G401.6 (cell line): ENCODE results near the gene ELAPOR1.
"Not testable (repeated sequence)": the region's sequence is repeated elsewhere in the genome, so short reads cannot be mapped to it uniquely, and the experiment has no call there.

Experiments
- FAIRE-seq: peaks from 2 replicates; lab custom pipeline; 2012; peaks lifted over from hg19 to GRCh38; lab: Jason Lieb, UNC

Gene ELAPOR1

DNA sequence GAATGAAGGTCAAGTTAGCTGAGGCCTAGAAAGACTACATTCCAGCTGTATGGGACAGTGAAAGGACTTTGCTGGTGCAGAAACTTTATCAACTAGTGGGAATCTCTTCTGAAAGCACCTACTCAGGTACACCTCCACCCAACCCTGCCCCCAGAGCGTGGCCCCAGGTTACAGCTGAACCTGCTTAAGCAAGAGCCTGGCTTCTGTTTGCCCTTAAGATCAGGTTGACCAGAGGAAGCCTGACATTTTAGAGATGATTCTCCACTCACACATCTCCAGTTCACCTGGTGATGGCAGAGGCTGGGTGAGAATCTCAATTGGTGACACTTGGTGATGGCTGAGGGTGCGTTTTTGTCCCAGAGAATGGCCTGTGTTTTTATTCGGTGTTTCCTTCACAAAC lies 24.0 kb downstream of the ELAPOR1 start:
- FAIRE-seq, result no peak

DNA sequence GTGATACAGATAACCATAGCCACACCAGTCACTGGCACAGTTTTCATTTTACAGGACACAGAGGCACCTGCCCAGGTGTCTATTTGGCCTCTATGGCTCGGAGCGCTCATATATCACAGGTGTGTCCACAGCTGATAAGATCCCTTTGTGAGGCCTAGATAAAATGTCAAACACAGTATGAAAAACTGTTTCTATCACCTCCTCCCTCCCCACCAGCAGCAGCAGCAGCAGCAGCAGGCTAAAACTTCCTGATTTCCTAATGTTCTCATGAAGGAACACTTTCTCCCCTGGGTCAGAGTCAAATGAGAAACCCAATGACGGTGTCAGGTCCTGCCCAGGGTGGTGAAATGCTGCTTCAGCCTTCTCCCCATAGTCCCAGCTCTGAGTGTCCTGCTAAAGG lies 24.4 kb downstream of the ELAPOR1 start:
- no peak for FAIRE-seq

DNA sequence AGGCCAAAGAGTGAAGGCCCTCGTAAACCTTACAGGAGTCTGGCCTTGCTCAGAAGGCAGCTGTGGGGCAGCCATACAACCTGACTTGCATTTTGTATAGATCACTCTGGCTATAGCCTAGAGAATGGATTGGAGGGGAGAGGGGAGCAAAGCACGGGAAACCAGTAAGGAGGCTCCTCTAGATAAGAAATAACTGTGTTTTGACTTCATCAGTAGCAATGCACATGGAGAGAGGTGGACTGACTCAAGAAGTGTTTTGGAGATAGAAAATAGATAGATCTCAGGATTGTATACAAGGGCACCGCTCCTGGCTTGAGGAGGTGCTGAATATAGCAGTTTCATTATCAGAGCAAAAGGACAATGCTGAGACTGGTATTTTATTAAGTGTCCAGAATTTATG lies 26.5 kb downstream of the ELAPOR1 start:
- FAIRE-seq, result no peak

DNA sequence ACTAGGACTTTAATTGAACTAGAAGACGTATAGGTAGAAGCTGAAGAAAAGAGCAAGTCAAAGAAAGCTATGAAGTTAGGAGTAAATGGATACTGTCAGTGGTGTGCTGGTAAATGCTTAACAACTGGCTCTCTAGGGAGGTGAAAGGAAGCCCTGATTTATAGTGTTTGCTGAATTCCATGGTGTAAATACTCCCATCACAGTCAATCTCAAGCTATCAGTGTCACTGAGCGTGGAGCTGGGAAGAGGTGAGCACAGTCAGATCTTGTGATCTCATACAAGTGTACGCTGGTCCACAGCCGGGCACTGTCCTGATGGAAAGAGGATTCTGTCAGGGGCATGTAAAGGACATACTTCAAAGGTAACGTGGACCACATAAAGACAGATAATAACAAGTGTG lies 28.3 kb downstream of the ELAPOR1 start:
- no peak for FAIRE-seq

DNA sequence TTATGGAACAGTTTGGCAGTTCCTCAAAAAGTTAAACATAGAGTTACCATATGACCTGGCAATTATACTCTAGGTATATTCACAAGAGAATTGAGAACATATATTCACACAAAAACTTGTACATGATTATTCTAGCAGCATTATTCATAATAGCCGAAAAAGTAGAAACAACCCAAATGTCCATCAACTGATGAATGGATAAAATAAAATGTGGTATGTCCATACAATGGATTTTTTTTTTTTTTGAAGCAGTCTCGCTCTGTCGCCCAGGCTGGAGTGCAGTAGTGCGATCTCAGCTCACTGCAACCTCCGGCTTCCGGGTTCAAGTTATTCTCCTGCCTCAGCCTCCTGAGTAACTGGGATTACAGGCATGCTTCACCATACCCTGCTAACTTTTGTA lies 28.8 kb downstream of the ELAPOR1 start:
- not testable (repeated sequence) for FAIRE-seq

DNA sequence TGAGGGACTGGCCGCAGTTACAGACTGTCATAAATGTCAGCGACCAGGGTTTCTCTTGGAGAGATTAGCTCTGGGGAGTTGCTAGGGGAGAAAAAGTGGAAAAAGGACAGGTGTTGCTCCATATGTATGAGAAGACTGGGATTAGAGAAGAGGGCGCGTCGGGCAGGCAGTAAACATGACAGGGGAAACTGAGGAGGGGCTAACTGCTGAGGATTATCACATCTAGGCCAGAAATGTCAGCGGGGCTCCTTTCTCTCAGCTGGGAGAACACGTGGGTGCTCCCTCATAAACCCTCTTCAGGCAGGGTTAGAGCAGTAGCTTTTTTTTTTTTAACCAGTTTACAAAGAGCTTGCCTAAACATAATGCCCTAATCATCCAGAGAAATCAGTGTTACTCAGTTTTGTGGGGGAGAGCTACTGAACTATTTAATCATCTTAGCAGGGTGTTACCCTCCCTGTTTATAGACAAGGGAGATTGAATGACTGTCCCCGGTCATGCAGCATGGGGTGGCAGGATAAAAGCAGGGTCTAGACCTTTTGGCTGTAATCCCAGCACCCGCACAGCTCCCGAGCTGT lies 35.2 kb downstream of the ELAPOR1 start:
- FAIRE-seq, result no peak

DNA sequence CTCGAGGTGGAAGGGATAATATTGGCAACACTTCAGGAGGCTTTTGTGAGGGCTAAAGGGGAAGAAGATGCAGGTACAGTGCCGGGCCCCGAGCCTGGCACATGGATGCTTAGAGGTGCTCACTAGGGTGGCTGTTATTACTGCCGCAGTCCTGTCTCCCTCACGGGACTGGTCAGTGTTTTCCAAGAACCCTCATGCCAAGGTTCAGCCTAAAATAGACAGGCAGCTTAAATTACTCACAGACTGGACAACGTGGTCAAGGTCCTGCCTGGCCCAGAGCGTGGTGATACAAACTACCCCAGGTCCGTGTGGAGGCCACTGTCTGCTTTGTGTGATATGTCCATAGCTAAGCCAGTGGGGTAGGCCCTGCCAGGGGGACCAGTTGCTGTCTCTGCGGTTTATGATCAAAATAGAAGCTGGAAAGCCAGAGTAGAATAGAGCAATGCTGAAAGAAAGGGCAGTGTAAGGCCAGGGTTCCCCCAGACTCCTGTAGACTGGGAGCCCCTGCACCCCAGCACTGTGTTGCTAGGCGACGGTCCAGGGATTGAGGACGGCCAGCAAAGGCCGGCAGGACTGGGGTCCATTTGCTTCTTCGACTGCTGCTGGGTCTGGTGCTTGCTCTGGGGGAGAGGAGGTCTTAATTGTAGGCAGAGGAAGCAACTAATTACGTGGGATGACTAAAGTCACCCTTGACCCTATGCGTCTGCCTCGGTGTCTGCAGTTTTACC lies 36.1 kb downstream of the ELAPOR1 start:
- no peak for FAIRE-seq

DNA sequence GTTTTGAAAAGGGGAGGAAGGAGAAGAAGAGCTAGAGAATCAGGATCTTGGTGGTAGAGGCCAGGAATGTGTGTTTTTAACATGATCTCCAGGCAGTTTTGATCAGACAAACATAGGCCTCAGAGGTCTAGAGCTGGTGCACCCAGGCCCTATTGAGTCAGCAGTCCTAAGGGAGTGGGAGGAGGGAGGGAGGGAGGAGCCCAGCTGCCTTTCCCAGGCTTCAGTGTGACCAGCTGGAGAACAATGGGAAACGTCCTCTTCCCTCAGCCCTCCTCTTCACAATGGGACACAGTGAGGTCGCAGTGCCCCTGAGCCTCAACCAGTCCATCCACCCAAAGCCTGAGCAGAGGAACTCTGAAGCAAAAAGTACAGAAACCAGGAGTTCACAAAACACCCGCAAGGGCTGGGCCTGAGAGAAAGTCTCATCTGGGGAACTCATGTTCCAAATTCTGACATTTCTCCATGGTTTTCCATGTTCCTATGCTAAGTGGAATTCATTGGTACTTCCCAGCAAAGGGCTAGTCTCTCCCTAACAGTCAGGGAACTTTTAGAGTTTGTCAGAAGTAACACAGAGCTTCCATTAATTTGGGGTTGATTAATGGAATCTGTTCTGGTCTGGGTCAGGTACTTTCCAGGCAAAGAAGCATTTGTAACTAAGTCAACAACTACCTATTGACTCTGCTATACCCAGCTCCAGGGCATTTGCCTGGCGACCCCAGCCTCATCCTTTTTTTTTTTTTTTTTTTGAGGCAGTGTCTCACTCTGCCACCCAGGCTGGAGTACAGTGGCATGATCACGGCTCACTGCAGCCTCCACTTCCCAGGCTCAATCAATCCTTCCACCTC lies 37.5 kb downstream of the ELAPOR1 start:
- no peak for FAIRE-seq

DNA sequence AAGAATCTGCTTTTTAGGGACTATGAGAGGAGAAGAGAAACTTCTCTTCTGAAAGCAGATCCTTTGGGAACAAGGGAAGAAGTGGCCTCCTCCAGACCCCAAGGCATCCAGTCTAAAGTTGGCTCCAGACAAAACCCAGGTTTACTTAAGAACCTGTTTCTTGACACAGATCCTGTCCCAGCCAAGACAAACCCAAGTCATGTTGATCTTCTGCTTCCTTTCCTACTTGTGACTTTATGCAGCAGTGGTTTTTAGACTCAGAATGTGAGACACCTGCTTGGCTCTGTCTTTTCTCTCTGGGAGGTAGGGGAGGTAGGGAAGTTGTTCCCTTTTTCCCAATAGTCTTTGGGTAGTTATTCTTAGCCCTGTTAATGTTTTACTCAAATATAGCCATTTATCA lies 38.3 kb downstream of the ELAPOR1 start:
- FAIRE-seq, result no peak

DNA sequence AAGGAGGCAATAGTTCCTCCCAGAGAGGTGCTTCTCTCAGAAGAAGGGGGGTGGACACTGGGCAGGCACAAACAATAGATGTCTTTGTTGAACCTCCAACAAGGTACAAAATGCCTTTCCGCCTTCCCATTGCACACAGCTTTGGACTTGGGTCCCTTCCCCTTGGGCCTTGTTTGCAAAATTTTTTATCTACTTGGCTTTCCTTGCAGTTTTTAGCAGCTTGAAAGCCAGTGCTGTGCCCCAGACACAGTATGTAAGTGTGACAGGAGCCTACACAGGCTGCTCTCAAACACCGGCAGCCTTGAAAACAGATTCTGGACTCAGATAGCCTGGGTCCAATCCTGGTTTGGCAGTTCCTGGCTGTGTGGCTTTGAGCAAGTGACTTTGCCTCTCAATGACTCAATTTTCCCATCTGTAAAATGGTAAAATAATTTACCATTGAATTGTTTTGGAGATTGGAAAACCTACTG lies 43.0 kb downstream of the ELAPOR1 start:
- no peak for FAIRE-seq

DNA sequence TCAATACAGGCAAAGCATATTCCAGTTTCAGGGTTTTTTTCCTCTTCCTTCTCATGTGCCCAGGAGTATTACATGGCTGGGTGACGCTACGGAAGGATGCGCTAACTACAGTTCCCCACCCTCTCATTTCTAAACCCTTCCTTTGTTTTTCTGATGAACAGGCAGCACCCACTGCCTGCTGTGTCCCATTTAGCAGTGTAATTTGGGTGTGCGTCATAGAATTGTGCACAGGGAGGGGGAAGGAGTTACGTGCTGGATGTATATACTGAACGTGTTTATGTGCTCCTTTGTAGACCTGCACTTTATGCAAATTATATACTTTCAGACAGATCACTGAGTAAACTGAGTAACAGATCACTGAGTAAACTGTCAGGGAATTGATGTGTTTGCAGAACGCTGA lies 44.5 kb downstream of the ELAPOR1 start:
- FAIRE-seq, result no peak

DNA sequence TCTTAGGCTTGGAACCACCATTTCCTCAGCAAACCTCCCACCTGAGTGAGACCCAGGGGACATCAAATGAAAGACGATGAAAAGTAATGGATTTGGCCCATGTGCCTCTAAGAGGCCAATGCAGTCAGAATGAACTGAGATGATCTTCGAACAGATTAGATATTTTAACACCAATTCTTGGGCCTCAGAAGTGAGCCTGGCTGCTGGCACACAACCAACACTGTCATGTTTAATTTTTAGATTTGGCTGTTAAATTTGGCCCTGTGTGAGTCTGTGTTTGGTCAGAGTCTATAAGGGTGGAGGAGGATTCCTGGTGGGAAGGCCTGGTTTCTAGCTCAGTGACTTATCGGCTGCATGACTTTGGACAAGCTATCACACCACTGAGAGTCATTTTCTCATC lies 45.4 kb downstream of the ELAPOR1 start:
- FAIRE-seq, result no peak

DNA sequence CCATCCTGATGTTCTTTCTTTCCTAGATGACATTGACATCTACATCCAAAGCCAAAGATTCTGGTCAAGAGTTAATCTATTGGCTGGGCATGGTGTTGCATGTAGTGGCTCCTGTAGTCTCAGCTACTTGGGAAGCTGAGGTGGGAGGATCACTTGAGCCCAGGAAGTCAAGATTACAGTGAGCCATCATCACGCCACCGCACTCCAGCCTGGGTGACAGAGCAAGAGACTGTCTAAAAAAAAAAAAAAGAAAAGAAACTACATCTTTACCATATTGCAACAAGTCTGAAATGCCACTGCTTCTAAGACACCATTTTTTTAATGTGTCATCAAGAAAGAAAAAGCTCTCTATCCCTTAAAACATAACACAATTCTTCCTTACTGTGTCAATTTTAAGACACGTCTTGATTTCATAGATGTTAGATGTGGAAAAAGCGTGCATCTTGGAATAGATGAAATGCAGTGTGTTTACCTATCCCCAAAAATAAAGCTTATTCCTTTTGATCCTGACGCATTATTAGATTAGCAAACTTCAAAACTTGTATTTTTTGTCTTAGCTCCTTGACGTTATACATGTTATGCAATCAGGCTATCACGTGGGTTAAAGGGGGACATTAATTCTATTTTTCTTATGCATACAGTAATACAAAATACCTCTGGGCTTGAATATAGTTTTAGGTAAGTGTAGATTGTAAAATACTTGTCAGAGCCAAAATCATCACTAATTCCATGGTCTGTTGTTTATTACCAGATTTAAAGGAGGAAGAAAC lies 46.3 kb downstream of the ELAPOR1 start:
- FAIRE-seq, result no peak

DNA sequence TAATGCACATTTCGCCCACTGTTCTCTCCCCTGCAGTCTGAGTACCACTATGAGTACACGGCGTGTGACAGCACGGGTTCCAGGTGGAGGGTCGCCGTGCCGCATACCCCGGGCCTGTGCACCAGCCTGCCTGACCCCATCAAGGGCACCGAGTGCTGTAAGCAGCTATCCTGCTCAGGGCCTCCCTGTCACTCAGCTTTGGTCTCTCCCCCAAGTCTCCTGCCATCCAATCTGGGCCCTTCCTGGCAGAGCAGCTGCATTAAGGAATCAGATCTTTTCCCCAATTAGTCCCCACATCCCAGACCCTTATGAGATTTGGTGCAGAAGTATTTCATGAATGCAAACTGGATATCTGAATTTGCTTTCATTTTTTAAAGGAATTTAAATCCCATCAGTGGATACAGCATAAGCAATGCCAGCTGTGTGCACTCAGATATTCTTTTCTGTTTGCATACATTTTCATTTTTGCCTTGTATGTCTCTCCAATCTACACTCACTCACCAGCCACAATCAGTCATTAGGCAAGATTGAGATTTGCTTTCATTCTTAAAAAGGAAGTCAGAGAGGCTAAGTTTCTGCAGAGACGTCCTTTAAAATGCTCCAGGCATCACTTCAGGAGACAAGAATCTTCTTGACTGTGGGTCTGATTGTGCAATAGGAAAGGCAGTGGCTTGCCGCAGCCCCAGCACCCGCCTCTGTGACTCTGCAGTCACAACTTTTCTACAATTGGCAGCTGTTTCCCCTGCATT lies 48.1 kb downstream of the ELAPOR1 start:
- FAIRE-seq, result no peak

DNA sequence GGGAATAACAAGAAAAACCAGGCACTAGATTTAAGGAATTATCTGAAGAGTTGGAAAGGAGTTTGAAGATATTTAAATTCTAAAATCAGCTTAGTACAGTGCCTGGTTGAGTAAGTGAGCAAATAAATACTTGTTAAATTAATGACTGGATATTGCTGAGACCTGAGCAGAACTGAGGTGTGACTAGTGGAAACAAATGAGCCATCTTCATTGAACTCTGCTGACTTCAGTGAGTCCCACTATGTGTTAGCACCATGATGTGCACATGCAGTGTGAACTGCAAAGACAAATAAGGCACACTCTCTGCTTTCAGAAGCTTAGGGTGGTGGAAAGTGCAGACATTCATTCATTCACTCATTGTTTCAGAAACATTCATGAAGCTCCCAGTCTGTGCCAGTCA lies 48.7 kb downstream of the ELAPOR1 start:
- no peak for FAIRE-seq

DNA sequence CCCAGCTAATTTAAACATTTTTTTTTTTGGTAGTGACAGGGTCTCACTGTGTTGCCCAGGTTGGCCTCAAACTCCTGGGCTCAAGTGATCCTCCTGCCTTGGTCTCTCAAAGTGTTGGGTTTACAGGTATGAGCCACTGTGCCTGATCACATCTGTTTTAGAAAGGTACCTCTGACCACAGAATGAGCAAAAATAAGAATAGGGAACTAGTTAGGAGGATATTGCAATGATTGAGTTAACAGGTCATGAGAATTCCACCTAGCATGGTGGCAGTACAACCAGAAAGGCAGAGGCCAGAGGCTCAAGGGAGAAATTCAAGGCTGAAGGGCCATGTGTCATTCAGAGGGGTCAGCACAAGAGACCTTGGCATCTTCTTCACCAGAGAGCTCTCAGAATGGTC lies 49.6 kb downstream of the ELAPOR1 start:
- no peak for FAIRE-seq
